ENCODE measurements around the gene WWOX. TPM values are rescaled to one million over a fixed set of nuclear protein-coding genes. Genes with fewer than 3 reads are reported as not detected.

Gene WWOX
- polyA plus RNA-seq, 2 of the 4 experiments (the other 2 are of a cell fraction) = 16.0 to 17.2 TPM

GRCh38 chr16:79019431-79019830, 920.0 kb downstream of the WWOX start:
- no peak for ATAC-seq
- FAIRE-seq = no peak
- CTCF ChIA-PET = no interaction called here
- TF ChIP-seq EHMT2 (IDR thresholded peaks at IDR 0.05; ENCODE audit: low read depth) = no peak
- H3K4me3 ChIP-seq = no peak overlapping the region
- POLR2A ChIA-PET = no interaction called here
- 18% methylated on average over 3 of the region's 3 CpGs for WGBS (ENCODE audit: missing lambda C conversion rate)
- H3K9me3 ChIP-seq = no peaks in the 10 kb centered on the region
- no peak for DNase-seq (ENCODE audit: low read depth in 1 of 2, low spot score in 1 of 2)
- H3K4me1 ChIP-seq = no peaks in the 10 kb centered on the region
- no peak overlapping the region for H3K27ac ChIP-seq
- H3K4me2 ChIP-seq = no peak overlapping the region

GRCh38 chr16:79021991-79022630, 922.7 kb downstream of the WWOX start:
- WGBS (ENCODE audit: missing lambda C conversion rate) = 23% methylated on average over 9 of the region's 9 CpGs
- no peak overlapping the region for H3K4me3 ChIP-seq
- no peak for ATAC-seq
- H3K27ac ChIP-seq = no peak overlapping the region
- POLR2A ChIA-PET = no interaction called here
- H3K4me1 ChIP-seq = no peaks in the 10 kb centered on the region
- no peaks in the 10 kb centered on the region for H3K9me3 ChIP-seq
- H3K4me2 ChIP-seq = no peak overlapping the region
- FAIRE-seq = no peak
- CTCF ChIA-PET = no interaction called here
- TF ChIP-seq FOXS1 (CRISPR knock-in tag; IDR thresholded peaks at IDR 0.05) (no peak), CBX2 (IDR thresholded peaks at IDR 0.05; ENCODE audit: borderline replicate concordance, low read depth) (no peak), EHMT2 (IDR thresholded peaks at IDR 0.05; ENCODE audit: low read depth) (no peak), TP53 (CRISPR knock-in tag; IDR thresholded peaks at IDR 0.05) (no peak), ESRRA (IDR thresholded peaks at IDR 0.05; ENCODE audit: borderline replicate concordance, low read length) (no peak), RCOR1 (IDR thresholded peaks at IDR 0.05; ENCODE audit: low read depth, low read length) (no peak), EHF (CRISPR knock-in tag; IDR thresholded peaks at IDR 0.05) (no peak), POLR2A (IDR thresholded peaks at IDR 0.05; ENCODE audit: low read length) (no peak), JUNB (IDR thresholded peaks at IDR 0.05) (no peak), NFE2L2 (conservative IDR thresholded peaks at IDR 0.05; ENCODE audit: low read length) (no peak), REST (IDR thresholded peaks at IDR 0.05) (no peak), HOXA7 (CRISPR knock-in tag; IDR thresholded peaks at IDR 0.05) (no peak), CBX8 (IDR thresholded peaks at IDR 0.05) (no peak), SMC3 (IDR thresholded peaks at IDR 0.05) (no peak), CEBPB (IDR thresholded peaks at IDR 0.05) (no peak), KDM1A (IDR thresholded peaks at IDR 0.05; ENCODE audit: low read depth) (no peak)
- TF ChIP-seq, protein P1, sequence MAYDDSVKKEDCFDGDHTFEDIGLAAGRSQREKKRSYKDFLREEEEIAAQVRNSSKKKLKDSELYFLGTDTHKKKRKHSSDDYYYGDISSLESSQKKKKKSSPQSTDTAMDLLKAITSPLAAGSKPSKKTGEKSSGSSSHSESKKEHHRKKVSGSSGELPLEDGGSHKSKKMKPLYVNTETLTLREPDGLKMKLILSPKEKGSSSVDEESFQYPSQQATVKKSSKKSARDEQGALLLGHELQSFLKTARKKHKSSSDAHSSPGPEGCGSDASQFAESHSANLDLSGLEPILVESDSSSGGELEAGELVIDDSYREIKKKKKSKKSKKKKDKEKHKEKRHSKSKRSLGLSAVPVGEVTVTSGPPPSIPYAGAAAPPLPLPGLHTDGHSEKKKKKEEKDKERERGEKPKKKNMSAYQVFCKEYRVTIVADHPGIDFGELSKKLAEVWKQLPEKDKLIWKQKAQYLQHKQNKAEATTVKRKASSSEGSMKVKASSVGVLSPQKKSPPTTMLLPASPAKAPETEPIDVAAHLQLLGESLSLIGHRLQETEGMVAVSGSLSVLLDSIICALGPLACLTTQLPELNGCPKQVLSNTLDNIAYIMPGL (CRISPR knock-in tag; IDR thresholded peaks at IDR 0.05; ENCODE audit: borderline replicate concordance) = no peak
- no peak for DNase-seq (ENCODE audit: low read depth in 1 of 2, low spot score in 1 of 2)

GRCh38 chr16:79026117-79026516, 926.7 kb downstream of the WWOX start:
- no peak for FAIRE-seq
- no peak for ATAC-seq
- Histone ChIP-seq H3K4me1 (no peaks in the 10 kb centered on the region), H3K4me3 (no peak overlapping the region), H3K27ac (no peak overlapping the region), H3K4me2 (no peak overlapping the region), H3K9me3 (no peaks in the 10 kb centered on the region)
- TF ChIP-seq NR3C1 (IDR thresholded peaks at IDR 0.05) = no peak
- TF ChIP-seq POLR2AphosphoS2 (conservative IDR thresholded peaks at IDR 0.05; ENCODE audit: low read length) = no peak
- no peak for TF ChIP-seq HDAC2 (IDR thresholded peaks at IDR 0.05)
- TF ChIP-seq HOXB5 (CRISPR knock-in tag; IDR thresholded peaks at IDR 0.05) = no peak
- no peak for TF ChIP-seq MYC (IDR thresholded peaks at IDR 0.05; ENCODE audit: borderline replicate concordance, low read length)
- no peak for TF ChIP-seq CBX8 (IDR thresholded peaks at IDR 0.05)
- TF ChIP-seq EP300 (IDR thresholded peaks at IDR 0.05) = no peak
- TF ChIP-seq FOXS1 (CRISPR knock-in tag; IDR thresholded peaks at IDR 0.05) = no peak
- no peak for TF ChIP-seq CHD2 (IDR thresholded peaks at IDR 0.05; ENCODE audit: low read length, partially characterized antibody)
- TF ChIP-seq, protein P2, sequence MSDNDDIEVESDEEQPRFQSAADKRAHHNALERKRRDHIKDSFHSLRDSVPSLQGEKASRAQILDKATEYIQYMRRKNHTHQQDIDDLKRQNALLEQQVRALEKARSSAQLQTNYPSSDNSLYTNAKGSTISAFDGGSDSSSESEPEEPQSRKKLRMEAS (IDR thresholded peaks at IDR 0.05) = no peak
- TF ChIP-seq MAZ (IDR thresholded peaks at IDR 0.05; ENCODE audit: borderline replicate concordance, low read depth, low read length) = no peak
- TF ChIP-seq EHF (CRISPR knock-in tag; IDR thresholded peaks at IDR 0.05) = no peak
- TF ChIP-seq TP53 (CRISPR knock-in tag; IDR thresholded peaks at IDR 0.05) = no peak
- TF ChIP-seq MAFK (IDR thresholded peaks at IDR 0.05; ENCODE audit: partially characterized antibody) = no peak
- POLR2A ChIA-PET = interaction anchor here (0.7 kb wide), 1 partner anchor 1346 kb away, joined by 8 read pairs; no protein-coding TSS in a partner anchor
- DNase-seq (ENCODE audit: low read depth in 1 of 2, low spot score in 1 of 2) = no peak
- WGBS (ENCODE audit: missing lambda C conversion rate) = 24% methylated on average over 4 of the region's 4 CpGs
- CTCF ChIA-PET = no interaction called here
